Adrenal gland (tissue), 12 donors: Measurements from ENCODE around the gene NDC80. TPM values are rescaled to one million over a fixed set of nuclear protein-coding genes. Genes with fewer than 3 reads are reported as not detected.

Experiments
- DNase-seq, 7 donors: peaks; one replicate each; pipeline ENCODE4 v3.0.0-alpha.2; 2019 to 2020
- H3K27ac ChIP-seq, 5 donors: fragments of 200-600 bp; sonication (generic) in 4 of 5; 1 replicate in 3 of 5; 2 replicates in 2 of 5; pipeline versions ENCODE4 v1.5.1 to v1.8.0; 2016 to 2020; ENCODE audit warnings: mild to moderate bottlenecking in 1 of 5
- H3K27me3 ChIP-seq: fragments of 200-600 bp; 2 replicates; pipeline ENCODE4 v1.8.0; 2021
- H3K36me3 ChIP-seq, 2 donors: fragments of 200-600 bp; replicated peaks in 1 of 2; 1 replicate in 1 of 2; 2 replicates in 1 of 2; pipeline versions ENCODE4 v1.5.1 to v1.8.0; 2018 to 2022
- H3K4me1 ChIP-seq, 2 donors: fragments of 200-600 bp; replicated peaks in 1 of 2; 1 replicate in 1 of 2; 2 replicates in 1 of 2; pipeline versions ENCODE4 v1.5.1 to v1.8.0; 2018 to 2021
- H3K4me3 ChIP-seq, 4 donors: fragments of 200-600 bp; sonication (generic) in 3 of 4; one replicate each; pipeline ENCODE4 v1.5.1; 2016 to 2018
- H3K9me3 ChIP-seq, 3 donors: fragments of 200-600 bp; sonication (generic) in 1 of 3; replicated peaks in 1 of 3; 1 replicate in 2 of 3; 2 replicates in 1 of 3; pipeline versions ENCODE4 v1.5.1 to v1.8.0; 2016 to 2021
- POLR2A ChIP-seq, 2 donors: fragments of 450-650 bp; IDR thresholded peaks; one replicate each; pipeline ENCODE4 v1.6.1; 2017; ENCODE audit warnings: antibody characterized with exemption in 2 of 2, mild to moderate bottlenecking in 2 of 2, moderate library complexity in 1 of 2
- WGBS, 4 donors: extraction: QIAGEN DNeasy Blood & Tissue Kit in 2 of 4; methylation state at CpG; one replicate each; pipeline versions ENCODE4 v1.1.5 to v1.1.7; 2013 to 2017; 5-methylcytosine and 5-hydroxymethylcytosine counted together
- intact Hi-C, 2 donors: fragments of 100-400 bp; cut with DNase I; formaldehyde crosslinking; loops; one replicate each; pipeline versions ENCODE4 v1.14.1 to v1.15.0; 2022 to 2023
- polyA plus RNA-seq, 3 donors: library from polyadenylated mRNA; stranded (reverse); fragments of 200-250 nt in 2 of 3; fragments of 350-450 nt in 1 of 3; fragmentation: Illumina TruSeq in 1 of 3; extraction: RNeasy Lipid Tissue Mini Kit (QIAGEN cat#74804) in 1 of 3; gene quantifications; one replicate each; pipeline ENCODE4 v1.2.3, GENCODE V29; 2013 to 2014
- total RNA-seq, 9 donors: library from RNA; depleted of rRNA in 4 of 9; stranded (reverse); fragments of >200 nt in 4 of 9; fragments of 120-200 nt in 1 of 9; fragmentation: NEBNext Ultra II Directional in 1 of 9; extraction: Animal tissue kit (Norgen Biotek cat#: 25700) in 1 of 9; gene quantifications; one replicate each; pipeline versions ENCODE4 v1.1.0 to v1.2.4, GENCODE V29; 2013 to 2023
- TF ChIP-seq, protein P1 (sequence below), 6 experiments: fragments of 450-650 bp in 4 of 6; fragments of 200-600 bp in 2 of 6; sonication (generic) in 1 of 6; IDR thresholded peaks; 1 replicate in 5 of 6; 2 replicates in 1 of 6; pipeline versions ENCODE4 v1.5.1 to v1.8.0; 2016 to 2021; ENCODE audit warnings: antibody characterized with exemption in 6 of 6, mild to moderate bottlenecking in 2 of 6, moderate library complexity in 1 of 6
- donor health status: healthy with polysubstance abuse.
- donor health status: Bipolar disorder and iron deficiency.
- donor health status: DM: yes; HTN: yes; CAD: no.
- donor health status: DM: no; HTN: no; CAD: no.
- donor health status: DM: no; HTN: no; CAD: no.
- donor health status: DM: yes; HTN: yes; CAD: no.

The NDC80 gene
- total and polyA plus RNA-seq, 12 donors, result 0.35 to 15.4 (median 0.84) TPM; not detected in 1

- WGBS, 4 donors, result 82 to 98% (median 91%) methylated on average over 1 of the region's 1 CpG
- no peak for TF ChIP-seq POLR2A (IDR thresholded peaks at IDR 0.05)
- TF ChIP-seq, protein P1, sequence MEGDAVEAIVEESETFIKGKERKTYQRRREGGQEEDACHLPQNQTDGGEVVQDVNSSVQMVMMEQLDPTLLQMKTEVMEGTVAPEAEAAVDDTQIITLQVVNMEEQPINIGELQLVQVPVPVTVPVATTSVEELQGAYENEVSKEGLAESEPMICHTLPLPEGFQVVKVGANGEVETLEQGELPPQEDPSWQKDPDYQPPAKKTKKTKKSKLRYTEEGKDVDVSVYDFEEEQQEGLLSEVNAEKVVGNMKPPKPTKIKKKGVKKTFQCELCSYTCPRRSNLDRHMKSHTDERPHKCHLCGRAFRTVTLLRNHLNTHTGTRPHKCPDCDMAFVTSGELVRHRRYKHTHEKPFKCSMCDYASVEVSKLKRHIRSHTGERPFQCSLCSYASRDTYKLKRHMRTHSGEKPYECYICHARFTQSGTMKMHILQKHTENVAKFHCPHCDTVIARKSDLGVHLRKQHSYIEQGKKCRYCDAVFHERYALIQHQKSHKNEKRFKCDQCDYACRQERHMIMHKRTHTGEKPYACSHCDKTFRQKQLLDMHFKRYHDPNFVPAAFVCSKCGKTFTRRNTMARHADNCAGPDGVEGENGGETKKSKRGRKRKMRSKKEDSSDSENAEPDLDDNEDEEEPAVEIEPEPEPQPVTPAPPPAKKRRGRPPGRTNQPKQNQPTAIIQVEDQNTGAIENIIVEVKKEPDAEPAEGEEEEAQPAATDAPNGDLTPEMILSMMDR (IDR thresholded peaks at IDR 0.05), result no peak
- Histone ChIP-seq H3K9me3 (no peaks in the 10 kb centered on the region), H3K4me1 (no peaks in the 10 kb centered on the region), H3K4me3 (no peak overlapping the region), H3K27me3 (no peaks in the 10 kb centered on the region), H3K27ac (no peak overlapping the region), H3K36me3 (no peaks in the 10 kb centered on the region)
- intact Hi-C loops, result no loop called here
- no peak for DNase-seq
These were observed 41.6 kb downstream of the NDC80 start for GRCh38 chr18:2612996-2613395.

- Histone ChIP-seq H3K4me1 (no peaks in the 10 kb centered on the region), H3K27me3 (no peaks in the 10 kb centered on the region), H3K36me3 (no peaks in the 10 kb centered on the region), H3K27ac (no peak overlapping the region), H3K9me3 (no peaks in the 10 kb centered on the region), H3K4me3 (no peak overlapping the region)
- TF ChIP-seq, protein P1 (IDR thresholded peaks at IDR 0.05), result no peak
- TF ChIP-seq POLR2A (IDR thresholded peaks at IDR 0.05), result no peak
- intact Hi-C loops, result no loop called here
- 75 to 85% (median 79%) methylated on average over 4 of the region's 4 CpGs for WGBS, 4 donors
- no peak for DNase-seq
These were observed 46.1 kb downstream of the NDC80 start for GRCh38 chr18:2617401-2617998.

GRCh38 chr18:2618009-2618408 is 46.7 kb downstream of the NDC80 start:
- Histone ChIP-seq H3K27ac (no peak overlapping the region), H3K36me3 (no peaks in the 10 kb centered on the region), H3K4me1 (no peaks in the 10 kb centered on the region), H3K27me3 (no peaks in the 10 kb centered on the region), H3K9me3 (no peaks in the 10 kb centered on the region), H3K4me3 (no peak overlapping the region)
- whole genome bisulfite sequencing, 4 donors, result 94 to 97% (median 95%) methylated on average over 4 of the region's 4 CpGs
- no peak for DNase-seq
- intact Hi-C loops, result no loop called here
- TF ChIP-seq, protein P1 (IDR thresholded peaks at IDR 0.05), result no peak
- no peak for TF ChIP-seq POLR2A (IDR thresholded peaks at IDR 0.05)

DNA sequence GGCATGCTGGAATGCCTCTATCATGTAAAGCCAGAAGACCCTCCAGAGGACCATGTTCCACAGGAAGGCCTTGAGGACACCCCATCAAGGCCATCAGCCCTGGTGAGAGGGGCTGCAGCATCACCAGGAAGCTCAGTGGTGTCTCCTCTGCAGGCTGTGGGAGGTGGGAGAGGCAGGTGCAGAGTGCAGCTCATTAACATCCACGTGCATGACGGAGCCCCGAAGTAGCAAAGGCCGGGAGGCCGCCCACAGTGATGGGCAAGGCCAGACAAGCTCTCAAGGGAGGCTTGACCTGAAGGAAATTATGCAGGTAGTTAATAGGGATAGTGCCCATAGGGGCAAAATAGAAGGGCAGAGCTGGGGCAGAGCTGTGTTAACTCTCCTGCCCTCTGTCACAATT is 53.9 kb downstream of the NDC80 start:
- intact Hi-C loops, result no loop called here
- TF ChIP-seq, protein P1 (IDR thresholded peaks at IDR 0.05), result no peak
- TF ChIP-seq POLR2A (IDR thresholded peaks at IDR 0.05), result no peak
- 82 to 89% (median 86%) methylated on average over 5 of the region's 5 CpGs for WGBS, 4 donors

More for the DNA sequence above, 53.9 kb downstream of the NDC80 start:
- H3K27me3 ChIP-seq, result no peaks in the 10 kb centered on the region
- no peaks in the 10 kb centered on the region for H3K36me3 ChIP-seq
- H3K27ac ChIP-seq, result no peak overlapping the region
- no peak for DNase-seq
- H3K4me1 ChIP-seq, result no peaks in the 10 kb centered on the region
- no peak overlapping the region for H3K4me3 ChIP-seq
- no peaks in the 10 kb centered on the region for H3K9me3 ChIP-seq
